GM19193 (cell line): Measurements from ENCODE around the gene SLC5A12.

ENCODE experiments used
- POLR2A ChIP-seq: IDR thresholded peaks from 4 replicates; pipeline ENCODE4 v1.6.1; 2011; ENCODE audit not compliant: insufficient read depth, insufficient read length; ENCODE audit errors: extremely low read depth

The SLC5A12 gene

DNA sequence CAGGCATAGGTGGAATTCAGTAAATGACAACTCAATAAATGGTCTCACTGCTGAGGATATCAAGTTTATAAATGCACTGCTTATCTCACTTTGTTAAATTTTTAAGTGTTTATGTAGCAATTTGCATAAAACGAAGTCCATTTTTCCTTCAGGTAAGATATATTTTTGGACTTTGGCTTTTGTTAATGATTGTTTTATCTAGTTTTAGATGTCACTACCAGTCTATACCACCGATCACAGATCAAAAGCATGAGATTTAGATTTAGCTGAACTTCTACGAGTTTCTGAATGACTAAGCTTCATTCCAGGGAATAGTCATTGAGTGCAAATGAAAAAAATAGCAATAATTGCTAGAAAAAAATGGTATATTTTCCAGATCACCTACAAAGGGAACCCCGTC is 12.8 kb upstream of the SLC5A12 start:
- no peak for TF ChIP-seq POLR2A

DNA sequence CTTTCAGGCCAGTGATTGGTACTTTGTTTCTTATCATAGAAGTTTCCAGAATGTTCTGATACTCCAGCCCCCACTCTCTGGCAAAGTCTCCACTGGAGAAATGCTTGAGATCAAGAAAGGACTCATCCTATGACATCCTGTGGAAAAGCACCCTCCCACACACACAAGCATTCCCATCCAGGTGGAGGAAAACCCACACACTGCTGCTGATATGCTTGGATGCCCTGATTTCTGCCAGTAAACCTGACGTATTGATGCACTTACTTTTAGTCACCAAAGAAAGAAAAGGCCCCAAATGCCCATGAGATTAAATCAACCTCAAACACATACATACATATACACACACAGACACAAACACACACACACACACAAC is 9.2 kb upstream of the SLC5A12 start:
- TF ChIP-seq POLR2A, result no peak

DNA sequence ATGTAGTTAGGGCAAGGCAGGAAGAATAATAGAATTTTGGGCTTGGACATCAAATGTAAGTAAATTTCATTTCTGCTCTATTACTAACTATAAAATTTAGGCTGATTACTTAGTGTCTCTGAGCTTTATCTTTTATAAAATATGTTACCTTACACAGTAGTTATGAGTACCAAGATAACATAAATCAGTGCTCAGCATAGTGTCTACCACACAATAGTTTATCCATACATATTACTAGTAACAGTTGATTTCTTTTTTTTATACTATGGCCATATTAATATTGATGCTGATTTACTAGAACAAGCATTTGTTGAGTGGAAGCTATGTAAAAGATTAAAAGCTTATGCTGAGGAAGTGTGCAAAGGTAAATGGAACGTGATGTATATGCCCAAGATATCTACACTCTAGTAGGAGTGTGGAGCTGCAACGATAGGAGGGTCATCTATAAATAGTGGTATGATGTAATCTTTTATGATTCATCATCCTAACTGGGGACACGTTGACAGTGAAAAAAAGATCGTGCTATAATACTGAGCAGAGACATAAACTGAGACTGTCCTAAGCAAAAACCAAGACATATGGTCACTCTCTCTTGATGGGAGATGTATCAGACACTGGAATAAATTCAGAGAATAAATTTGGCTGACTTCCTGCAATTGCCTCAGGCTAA is 8.7 kb upstream of the SLC5A12 start:
- no peak for TF ChIP-seq POLR2A

DNA sequence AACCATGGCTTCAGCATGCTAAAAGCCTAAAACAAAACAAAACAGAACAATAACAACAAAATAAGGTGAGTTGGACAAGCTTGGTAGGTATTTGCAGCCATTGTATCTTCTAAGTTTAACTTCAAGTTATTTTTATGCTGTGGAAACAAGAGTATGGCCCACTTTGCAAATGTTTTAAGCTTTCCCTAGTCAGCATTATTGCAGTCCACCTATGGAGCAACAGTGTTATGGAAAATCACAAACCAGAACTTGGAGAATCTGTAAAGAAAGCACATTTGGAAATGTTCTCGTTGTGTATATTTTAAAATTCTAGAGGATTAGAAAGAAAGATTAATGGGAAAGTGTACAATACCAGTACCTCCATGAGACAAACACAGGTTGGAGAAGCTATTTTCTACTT is 7.4 kb upstream of the SLC5A12 start:
- TF ChIP-seq POLR2A, result no peak

DNA sequence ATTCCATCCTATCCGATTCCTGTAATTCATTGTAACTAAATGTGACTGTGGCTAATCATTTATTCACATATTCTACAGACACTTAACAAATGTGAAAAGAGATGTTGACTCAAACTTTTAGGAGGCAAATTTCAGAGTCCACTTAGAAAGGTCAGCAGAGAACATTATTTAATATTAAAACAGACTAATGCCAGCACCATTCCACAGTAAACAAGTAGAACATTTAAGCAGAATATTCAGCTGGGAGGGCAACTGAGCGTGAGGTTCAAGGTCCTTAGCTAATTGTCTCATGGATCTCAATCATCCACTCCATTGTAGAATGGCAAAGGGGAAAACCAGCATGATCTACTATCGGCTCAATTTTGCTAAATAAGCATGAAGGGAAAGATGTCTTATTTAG is 5.1 kb upstream of the SLC5A12 start:
- TF ChIP-seq POLR2A, result no peak

DNA sequence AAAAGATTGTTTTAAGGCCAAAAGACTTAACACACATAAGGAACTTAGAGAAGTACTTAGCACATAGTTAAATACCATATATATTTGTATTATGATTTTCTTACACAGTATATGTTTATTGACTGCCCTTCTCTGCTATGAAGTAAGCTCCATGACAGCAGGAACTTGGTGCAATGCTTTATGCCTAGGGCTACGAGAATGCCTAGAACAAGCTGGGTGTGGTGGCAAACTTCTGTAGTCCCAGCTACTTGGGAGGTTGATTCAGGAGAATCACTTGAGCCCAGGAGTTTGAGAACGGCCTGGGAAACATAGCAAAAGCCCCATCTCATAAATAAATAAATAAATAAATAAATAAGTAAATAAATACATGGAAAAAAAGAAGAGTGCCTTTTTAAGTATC is 1.9 kb downstream of the SLC5A12 start:
- no peak for TF ChIP-seq POLR2A

DNA sequence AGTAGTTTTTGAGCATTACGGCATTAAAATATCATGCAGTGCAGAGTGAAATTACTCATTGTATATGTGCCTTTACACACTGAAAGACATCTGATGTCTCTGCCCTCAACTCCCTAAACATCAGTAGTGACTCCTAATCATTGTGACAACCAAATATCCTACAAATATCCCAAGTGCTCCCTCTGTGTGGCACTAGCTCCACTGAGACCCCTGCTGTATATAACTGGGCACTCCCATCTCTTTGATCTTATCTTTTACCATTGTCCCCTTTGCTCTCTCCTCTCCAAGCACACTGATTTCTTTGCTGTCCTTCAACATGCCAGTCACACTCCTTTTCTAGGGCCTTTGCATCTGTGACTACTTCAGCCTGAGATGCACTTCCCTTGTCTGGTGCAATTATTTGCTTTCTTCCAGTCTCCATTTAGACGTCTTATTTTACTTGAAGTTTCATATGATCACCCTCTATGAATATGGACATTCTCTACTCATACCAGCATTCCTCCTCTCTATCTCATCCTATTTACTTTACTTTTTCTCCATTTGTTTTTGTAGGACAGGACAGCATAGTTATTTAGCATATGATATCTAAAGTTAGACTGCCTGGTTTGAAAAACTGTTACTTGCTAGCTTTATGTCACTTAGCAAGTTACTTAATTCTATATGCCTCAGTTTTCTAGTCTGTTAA is 2.4 kb downstream of the SLC5A12 start:
- no peak for TF ChIP-seq POLR2A

DNA sequence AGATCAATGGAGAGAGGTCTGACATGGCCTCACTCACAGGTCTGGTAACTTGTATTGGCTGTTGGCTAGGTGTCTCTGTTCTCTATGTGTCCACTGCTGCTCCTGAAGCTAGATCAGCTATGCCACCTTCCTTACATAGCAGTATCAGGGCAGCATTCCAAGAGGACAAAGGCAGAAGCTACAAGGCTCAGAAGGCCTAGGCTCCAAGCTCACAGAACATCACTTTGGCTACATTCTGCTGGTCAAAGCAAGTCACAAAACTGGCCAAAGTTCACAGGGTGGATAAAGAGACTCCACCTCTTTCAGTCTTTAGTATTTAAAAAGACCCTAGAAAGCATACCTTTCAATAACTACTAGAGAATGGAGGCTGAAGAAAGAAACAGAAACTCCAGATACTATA is 4.1 kb downstream of the SLC5A12 start:
- no peak for TF ChIP-seq POLR2A

DNA sequence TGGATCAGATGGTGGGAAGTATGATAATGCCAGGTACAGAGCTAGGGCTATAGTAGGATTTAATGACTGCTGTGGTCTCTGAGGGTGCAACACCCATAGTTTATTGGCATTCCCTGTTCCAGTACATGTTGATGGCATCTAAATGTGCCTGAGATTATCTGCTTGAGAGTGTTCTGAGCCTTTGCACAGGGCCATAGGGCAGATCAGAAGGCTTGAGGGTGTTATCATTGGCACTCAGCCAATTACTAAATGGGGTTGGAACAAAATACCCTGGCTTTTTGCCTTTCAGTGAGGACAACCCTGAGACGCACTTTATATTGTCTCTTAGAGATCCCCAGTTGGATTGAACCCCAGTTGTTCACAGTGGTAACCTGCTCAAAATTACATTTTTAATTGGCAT is 6.7 kb downstream of the SLC5A12 start:
- TF ChIP-seq POLR2A, result no peak

DNA sequence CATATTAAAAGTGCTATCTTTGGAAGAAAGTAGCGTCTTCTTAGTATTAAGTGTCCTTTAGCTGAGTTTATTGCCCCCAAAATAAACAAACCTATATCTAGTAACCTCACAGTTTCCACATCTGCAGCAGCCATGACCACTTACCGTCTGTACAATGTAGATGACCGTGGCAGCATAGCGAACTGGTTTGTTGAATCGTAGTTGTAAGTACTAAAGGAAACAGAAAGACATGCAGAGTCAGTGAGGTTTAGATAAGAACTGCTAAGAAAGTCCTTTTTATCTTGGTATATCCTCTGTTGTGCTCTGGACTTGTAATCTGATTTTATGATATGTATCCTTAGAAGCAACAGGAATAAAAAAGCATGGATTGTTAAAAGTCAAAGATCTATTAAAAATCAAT is 9.4 kb downstream of the SLC5A12 start:
- no peak for TF ChIP-seq POLR2A

DNA sequence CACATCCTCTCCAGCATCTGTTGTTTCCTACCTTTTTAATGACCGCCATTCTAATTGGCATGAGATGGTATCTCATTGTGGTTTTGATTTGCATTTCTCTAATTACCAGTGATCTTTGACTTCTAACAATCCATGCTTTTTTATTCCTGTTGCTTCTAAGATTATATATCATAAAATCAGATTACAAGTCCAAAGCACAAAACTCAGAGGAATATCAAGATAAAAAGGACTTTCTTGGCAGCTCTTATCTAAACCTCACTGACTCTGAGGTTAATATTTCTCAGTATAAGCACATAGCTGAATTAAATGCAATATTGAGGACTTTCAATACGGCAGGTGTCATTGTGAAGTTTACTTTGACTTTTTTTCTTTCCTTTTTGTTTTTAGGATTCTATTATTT is 11.4 kb downstream of the SLC5A12 start:
- no peak for TF ChIP-seq POLR2A

DNA sequence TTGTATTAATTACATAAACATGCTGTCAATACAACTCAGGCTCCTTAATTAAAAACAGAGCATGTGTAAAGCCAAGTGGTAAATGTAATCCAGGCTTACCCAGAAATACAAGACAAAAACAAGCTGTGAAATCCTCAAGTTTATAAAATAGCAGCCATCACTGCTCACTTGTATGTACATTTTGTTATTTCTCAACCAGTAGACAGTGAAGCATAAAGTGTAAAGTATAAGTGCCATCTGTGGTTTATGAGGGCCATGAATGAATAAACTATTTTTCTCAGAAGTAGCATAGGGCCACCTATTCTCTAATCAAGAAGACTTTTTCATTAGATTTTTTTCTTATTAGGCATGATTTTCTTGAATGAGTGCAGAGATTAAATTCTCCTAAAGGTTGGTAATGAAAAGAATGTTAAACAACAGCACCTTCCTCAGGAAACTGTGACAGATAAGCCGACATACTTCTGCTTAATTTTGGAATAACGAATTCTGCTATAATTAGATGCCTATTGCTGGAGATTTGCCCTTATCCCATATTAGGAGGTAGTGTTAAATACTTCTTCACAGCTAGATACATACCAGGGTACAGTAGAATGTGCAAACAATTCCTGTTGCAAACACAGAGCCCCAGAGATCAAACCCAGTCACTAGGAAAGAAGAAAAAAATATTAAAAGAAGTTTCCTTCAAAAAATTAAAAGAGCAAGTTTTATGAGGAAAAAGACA is 13.0 kb downstream of the SLC5A12 start:
- TF ChIP-seq POLR2A, result no peak

DNA sequence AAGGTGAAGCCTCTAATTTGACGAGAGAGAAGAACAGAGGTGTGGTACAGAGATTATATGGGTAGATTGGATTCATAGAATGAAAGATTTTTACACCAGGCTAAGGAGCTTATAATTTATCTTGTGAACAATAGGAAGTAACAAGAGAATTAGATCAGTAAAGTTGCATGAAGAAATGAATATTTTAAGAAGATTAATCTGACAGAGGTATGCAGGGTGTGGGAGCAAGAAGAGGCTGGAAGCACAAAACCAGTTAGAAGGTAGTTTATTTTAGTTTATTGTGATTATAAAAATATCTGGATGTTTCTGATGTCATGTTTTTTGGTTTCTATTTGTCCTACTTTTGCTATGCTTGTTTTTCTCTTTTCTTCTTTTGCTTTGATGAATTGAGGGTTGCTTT is 15.7 kb downstream of the SLC5A12 start:
- TF ChIP-seq POLR2A, result no peak

DNA sequence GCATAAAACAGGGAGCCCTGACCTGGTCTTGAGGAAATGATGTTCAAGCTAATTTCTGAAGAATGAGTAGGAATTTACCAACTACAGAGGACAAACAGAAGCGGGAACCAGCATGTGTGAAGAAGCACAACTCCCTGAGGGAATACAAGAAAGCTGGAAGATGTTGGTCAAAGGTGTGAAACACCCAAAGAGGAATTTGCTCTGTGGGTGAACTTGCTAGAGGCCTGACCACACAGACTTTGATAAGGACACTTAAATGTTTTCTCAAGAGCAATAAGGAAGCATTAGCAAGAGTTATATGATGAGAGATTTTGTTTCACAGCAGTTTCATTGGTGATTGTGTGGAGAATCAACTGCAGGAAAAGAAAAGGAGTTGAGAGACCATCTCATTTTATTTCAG is 17.6 kb downstream of the SLC5A12 start:
- TF ChIP-seq POLR2A, result no peak

DNA sequence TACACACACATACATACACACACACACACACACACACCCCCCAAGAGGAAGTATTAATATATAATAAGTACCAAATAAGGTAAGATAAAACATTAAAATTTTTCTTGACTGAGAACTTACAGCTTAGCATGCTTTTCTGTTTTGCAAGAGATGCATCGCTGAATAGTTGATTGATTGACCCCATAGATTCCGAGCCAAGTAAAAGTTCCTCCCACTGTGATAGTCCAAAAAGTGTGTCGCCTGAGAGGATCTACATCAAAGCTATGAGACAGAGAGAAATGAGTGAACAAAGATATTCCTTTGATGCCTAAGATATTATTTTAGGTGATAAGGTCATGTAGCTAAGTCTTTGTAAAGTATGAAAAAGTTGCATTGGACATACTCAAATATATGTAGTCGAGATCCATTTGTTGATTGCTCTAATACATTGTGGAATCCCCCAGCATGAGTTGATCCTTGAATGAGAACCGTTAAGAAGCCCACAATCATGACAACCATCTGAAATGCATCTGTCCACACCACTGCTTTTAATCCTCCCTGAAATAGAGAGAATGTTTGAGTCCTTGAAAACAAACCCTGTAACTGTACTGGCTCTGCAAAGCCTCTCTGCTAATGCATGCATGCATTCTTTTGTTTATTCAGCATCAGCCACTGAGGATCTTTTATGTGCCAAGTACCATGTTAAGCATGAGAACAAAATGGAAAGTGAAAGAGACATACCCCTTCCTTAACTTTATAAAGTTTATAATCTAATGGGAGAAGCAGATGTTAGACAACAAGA is 18.3 kb downstream of the SLC5A12 start:
- TF ChIP-seq POLR2A, result no peak
